ENCODE data around the gene SLC1A5.
"Not testable (repeated sequence)": the region's sequence is repeated elsewhere in the genome, so short reads cannot be mapped to it uniquely, and the experiment has no call there.

Gene SLC1A5

DNA sequence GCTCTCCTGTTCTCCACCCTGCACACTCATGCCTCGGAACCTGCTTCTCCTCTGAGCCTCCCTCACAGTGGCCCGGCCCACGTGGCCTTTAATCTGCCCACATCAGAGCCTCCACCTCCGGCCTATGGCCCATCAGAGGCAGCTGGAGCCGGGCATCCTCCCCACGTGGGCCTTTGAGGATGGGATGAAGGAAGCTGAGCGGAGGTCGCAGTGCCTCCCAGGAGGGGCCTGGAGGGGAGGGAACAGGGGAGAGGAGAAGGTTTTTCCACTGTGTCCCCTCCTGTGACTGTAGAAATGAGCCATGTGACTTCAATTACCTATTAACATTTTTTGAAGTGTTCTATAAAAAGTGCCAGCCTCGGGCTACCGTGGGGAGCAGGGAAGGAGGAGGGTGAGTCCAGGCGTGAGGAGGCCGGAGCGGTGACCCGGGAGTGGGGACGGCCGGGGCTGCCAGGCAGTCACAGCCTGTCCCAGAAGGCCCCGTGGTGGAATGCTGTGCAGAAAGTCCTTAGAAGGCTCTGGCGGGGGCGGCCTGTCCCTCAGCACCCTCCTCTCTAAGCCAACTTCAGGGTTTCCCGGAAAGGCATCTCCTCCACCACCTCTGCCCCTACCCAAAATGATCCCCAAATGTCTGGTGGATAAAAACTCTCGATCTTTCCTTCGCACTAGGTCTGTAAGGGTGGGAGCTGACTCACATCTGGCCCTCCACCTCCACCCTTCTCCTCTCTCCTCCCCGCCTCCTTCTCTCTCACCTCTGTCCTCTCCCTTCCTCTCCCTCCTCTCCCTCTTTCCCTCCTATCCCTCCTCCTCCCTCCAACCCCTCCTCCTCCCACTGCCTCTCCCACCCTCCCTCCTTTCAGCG is 24.8 kb upstream of the SLC1A5 start:
- Mint-ChIP-seq H3K4me1 (no peaks in the 10 kb centered on the region), H3K36me3 (no peaks in the 10 kb centered on the region), H3K27ac (no peak overlapping the region), H3K4me3 (no peak overlapping the region), H3K27me3 (no peaks in the 10 kb centered on the region), H3K9me3 (no peaks in the 10 kb centered on the region)

DNA sequence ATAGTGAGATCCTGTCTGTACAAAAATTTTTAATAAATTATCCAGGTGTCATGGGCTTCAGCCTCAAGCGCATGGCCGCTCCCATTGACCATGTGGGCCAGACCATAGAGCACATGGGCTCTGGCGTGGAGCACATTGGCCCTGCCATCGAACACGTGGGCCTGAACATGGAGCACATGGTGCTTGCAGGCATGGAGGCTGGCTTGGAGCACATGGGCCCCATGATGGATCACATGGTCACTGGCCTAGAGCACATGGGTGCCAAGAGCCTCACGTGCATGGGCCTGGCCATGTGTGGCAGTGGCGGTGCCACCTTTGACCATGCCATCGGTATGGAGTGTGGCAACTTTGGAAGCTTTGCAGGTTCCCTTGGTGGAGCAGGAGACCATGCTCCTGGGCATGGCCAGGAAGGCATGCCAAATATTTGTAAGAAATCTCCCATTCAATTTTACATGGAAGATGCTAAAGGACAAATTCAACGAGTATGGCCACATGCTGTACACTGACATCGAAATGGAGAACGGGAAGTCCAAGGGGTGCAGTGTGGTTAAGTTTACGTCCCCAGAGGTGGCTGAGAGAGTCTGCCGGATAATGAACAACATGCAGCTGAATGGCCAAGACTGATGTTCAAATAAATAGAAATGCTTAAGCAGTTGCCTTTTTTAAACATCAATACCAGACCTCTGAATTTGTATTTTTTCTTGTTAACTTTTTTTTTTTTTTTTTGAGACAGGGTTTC is 21.3 kb upstream of the SLC1A5 start:
- H3K27me3 Mint-ChIP-seq, result no peaks in the 10 kb centered on the region
- H3K27ac Mint-ChIP-seq, result no peak overlapping the region
- H3K4me1 Mint-ChIP-seq, result no peaks in the 10 kb centered on the region
- no peak overlapping the region for H3K4me3 Mint-ChIP-seq
- H3K9me3 Mint-ChIP-seq, result no peaks in the 10 kb centered on the region
- no peaks in the 10 kb centered on the region for H3K36me3 Mint-ChIP-seq

DNA sequence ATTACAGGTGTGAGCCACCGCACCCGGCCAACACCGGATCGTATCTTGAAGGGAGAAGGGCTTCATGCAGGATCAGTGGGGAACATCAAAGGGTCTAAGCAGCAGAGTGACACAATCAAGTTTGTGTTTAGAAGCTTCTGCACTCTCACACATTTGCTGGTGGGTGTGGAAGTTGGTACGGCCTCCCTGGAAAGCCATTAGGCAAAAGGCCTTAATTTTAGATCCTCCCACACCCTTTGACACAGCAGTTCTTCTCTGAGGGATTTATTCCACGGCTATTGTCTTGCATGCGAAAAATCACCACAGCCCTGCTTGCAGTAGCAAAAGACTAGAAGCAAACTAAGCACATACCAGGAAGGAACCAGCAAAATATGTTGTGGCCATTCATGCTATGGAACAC is 18.3 kb upstream of the SLC1A5 start:
- H3K27me3 Mint-ChIP-seq, result no peaks in the 10 kb centered on the region
- H3K9me3 Mint-ChIP-seq, result no peaks in the 10 kb centered on the region

GRCh38 chr19:46804432-46804831 is 16.0 kb upstream of the SLC1A5 start:
- not testable (repeated sequence) for H3K4me1 Mint-ChIP-seq, H3K9me3 Mint-ChIP-seq

More for the DNA sequence above, 18.3 kb upstream of the SLC1A5 start:
- no peak overlapping the region for H3K4me3 Mint-ChIP-seq
- no peaks in the 10 kb centered on the region for H3K36me3 Mint-ChIP-seq
- H3K27ac Mint-ChIP-seq, result no peak overlapping the region
- no peaks in the 10 kb centered on the region for H3K4me1 Mint-ChIP-seq

GRCh38 chr19:46803555-46803954 is 15.2 kb upstream of the SLC1A5 start:
- Mint-ChIP-seq H3K36me3 (no peaks in the 10 kb centered on the region), H3K27me3 (no peaks in the 10 kb centered on the region), H3K4me3 (no peak overlapping the region), H3K27ac (no peak overlapping the region), H3K9me3 (no peaks in the 10 kb centered on the region), H3K4me1 (no peaks in the 10 kb centered on the region)

More at GRCh38 chr19:46804432-46804831, 16.0 kb upstream of the SLC1A5 start:
- not testable (repeated sequence) for H3K27ac Mint-ChIP-seq, H3K36me3 Mint-ChIP-seq, H3K4me3 Mint-ChIP-seq, H3K27me3 Mint-ChIP-seq

- H3K27ac Mint-ChIP-seq, result no peak overlapping the region
- H3K4me1 Mint-ChIP-seq, result no peaks in the 10 kb centered on the region
- H3K9me3 Mint-ChIP-seq, result no peaks in the 10 kb centered on the region
- H3K36me3 Mint-ChIP-seq, result no peaks in the 10 kb centered on the region
- H3K4me3 Mint-ChIP-seq, result no peak overlapping the region
- H3K27me3 Mint-ChIP-seq, result no peaks in the 10 kb centered on the region
These were observed 13.8 kb upstream of the SLC1A5 start for GRCh38 chr19:46802152-46802551.

- Mint-ChIP-seq H3K27me3 (no peaks in the 10 kb centered on the region), H3K36me3 (no peaks in the 10 kb centered on the region), H3K4me1 (no peaks in the 10 kb centered on the region)
These were observed 10.3 kb upstream of the SLC1A5 start for GRCh38 chr19:46798713-46799112.

DNA sequence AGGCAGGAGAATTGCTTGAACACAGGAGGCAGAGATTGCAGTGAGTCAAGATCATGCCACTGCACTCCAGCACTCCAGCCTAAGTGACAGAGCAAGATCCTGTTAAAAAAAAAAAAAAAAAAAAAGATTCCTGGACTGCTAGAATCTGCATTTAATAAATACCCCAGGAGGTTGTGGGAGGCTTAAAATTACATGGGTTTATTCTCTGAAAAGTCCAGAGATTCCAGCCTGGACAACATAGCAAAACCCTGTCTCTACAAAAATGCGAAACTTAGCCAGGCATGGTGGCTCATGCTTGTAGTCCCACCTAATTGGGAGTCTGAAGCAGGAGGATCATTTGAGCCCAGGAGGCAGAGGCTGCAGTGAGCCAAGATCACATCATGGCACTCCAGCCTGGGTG is 9.5 kb upstream of the SLC1A5 start:
- Mint-ChIP-seq H3K27ac (no peak overlapping the region), H3K9me3 (no peaks in the 10 kb centered on the region), H3K36me3 (no peaks in the 10 kb centered on the region), H3K4me1 (no peaks in the 10 kb centered on the region), H3K4me3 (no peak overlapping the region), H3K27me3 (no peaks in the 10 kb centered on the region)

More at GRCh38 chr19:46798713-46799112, 10.3 kb upstream of the SLC1A5 start:
- Mint-ChIP-seq H3K27ac (no peak overlapping the region), H3K4me3 (no peak overlapping the region), H3K9me3 (no peaks in the 10 kb centered on the region)

DNA sequence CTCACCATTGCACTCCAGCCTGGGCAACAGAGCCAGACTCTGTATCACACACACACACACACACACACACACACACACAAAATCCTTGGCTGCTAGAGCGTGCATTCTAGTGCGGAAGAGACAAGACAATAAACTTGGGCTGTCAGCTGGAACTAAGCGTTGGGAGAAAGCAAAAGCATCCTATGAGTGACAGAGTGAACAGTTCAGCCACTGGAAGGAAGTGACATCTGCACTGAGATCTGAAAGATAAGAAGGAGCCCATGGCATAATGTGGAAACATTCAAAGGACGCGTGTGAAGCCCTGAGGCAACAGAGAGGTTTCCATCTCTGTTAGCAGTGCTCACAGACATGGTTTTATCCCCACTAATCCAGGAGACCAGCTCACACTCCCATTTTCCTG is 3.5 kb upstream of the SLC1A5 start:
- Mint-ChIP-seq H3K4me3 (no peak overlapping the region), H3K27me3 (no peaks in the 10 kb centered on the region), H3K27ac (peak overlapping the region; percentile 2), H3K4me1 (peaks cover 21% of the 10 kb centered on the region), H3K36me3 (no peaks in the 10 kb centered on the region), H3K9me3 (no peaks in the 10 kb centered on the region)

DNA sequence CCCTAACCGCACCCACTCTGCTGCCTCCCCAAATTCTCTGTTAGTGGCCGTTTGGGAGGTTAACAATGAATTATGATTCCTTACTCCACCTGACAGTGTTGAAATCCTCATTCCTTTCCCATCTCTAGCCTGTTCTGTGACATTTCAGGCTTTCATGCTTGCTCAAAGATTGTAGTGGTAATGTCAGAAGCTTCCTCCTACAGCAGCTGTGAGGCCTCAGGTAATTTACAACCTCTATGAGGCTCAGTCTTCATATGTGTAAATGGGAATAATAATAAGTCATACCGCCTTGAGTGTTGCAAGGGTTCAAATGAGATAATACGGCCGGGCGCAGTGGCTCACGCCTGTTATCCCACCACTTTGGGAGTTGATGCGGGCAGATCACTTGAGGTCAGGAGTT is 977 bp upstream of the SLC1A5 start:
- H3K9me3 Mint-ChIP-seq, result no peaks in the 10 kb centered on the region
- no peak overlapping the region for H3K27ac Mint-ChIP-seq
- H3K4me3 Mint-ChIP-seq, result no peak overlapping the region
- H3K27me3 Mint-ChIP-seq, result no peaks in the 10 kb centered on the region
- H3K4me1 Mint-ChIP-seq, result peaks cover 35% of the 10 kb centered on the region
- H3K36me3 Mint-ChIP-seq, result peaks cover 15% of the 10 kb centered on the region

DNA sequence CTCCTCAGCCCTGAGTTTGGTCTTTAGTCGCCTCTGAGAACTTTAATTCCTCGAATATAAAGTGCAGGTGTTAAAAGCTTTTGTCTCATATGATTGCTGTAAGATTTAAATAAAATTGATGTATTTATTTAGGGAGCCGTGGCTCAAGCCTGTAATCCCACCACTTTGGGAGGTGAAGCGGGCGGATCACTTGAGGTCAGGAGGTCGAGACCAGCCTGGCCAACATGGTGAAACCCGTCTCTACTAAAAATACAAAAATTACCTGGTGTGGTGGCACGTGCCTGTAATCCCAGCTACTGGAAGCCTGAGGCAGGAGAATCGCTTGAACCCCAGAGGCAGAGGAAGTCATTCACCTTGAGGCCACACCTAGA is 559 bp upstream of the SLC1A5 start:
- Mint-ChIP-seq H3K4me1 (peaks cover 39% of the 10 kb centered on the region), H3K27ac (no peak overlapping the region), H3K4me3 (peak overlapping the region; percentile 98), H3K36me3 (peaks cover 19% of the 10 kb centered on the region), H3K27me3 (no peaks in the 10 kb centered on the region), H3K9me3 (no peaks in the 10 kb centered on the region)

DNA sequence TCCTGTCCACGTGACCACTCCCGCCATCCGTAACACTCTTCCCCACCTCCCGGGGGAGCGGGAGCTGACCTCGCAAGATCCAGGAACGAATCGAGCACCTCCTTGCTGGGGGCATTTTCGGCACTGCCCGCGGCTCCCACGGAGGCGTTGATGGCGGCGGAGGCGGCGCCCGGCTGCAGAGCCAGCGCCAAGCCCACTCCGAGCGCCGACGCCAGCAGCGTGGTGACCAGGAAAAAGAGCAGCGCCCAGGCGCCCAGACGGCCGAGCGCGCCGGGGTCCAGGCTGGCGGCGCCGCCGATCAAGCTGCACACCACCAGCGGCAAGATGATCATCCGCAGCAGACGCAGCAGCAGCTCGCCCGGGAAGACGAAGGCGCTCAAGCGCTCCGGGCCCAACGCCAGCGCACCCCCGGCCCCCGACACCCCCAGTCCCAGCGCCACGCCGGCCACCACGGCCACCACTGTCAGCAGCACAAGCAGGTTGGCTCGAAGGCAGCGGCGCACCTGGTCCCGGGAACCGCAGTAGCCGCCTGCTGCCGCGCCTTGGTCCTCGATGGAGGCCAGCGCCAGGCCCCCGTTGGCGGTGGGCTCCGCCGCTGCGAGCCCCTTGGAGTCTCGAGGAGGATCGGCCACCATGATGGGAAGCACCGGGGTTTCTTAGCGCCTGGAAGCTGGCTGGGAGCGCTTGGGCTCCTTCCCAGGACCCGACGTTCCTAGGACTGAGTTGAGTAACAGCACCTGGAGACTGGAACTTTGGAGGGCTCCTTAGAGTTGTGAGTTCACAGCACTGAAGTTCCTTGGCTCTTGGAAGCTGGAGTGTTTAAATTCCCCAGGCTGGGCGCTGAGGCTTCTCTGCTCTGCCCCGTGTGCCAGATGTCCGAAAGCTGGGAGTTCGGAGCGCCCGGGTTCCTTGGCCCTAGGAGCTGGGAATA is 798 bp downstream of the SLC1A5 start:
- Mint-ChIP-seq H3K27me3 (no peaks in the 10 kb centered on the region), H3K9me3 (no peaks in the 10 kb centered on the region), H3K4me1 (peaks cover 50% of the 10 kb centered on the region), H3K36me3 (peaks cover 29% of the 10 kb centered on the region), H3K27ac (peak overlapping the region; percentile 98), H3K4me3 (peak overlapping the region; percentile 98)

DNA sequence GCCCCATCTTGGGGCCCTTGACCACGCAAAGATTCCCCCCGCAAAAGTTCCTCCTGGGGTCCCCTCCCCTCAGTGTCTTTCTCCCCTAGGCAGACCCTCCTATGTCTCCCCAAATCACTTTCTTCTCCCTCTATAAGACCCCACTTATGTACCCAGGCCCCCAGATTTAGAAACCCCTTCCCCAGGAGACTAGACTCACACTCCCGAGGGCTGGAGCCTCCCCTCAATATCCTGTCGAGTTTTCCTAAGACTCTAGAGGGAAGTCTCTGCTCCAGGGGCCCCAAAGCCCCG is 1.4 kb downstream of the SLC1A5 start:
- no peaks in the 10 kb centered on the region for H3K27me3 Mint-ChIP-seq
- H3K27ac Mint-ChIP-seq, result peak overlapping the region; percentile 98
- H3K9me3 Mint-ChIP-seq, result no peaks in the 10 kb centered on the region
- H3K4me3 Mint-ChIP-seq, result peak overlapping the region; percentile 98
- peaks cover 47% of the 10 kb centered on the region for H3K4me1 Mint-ChIP-seq
- H3K36me3 Mint-ChIP-seq, result peaks cover 30% of the 10 kb centered on the region

DNA sequence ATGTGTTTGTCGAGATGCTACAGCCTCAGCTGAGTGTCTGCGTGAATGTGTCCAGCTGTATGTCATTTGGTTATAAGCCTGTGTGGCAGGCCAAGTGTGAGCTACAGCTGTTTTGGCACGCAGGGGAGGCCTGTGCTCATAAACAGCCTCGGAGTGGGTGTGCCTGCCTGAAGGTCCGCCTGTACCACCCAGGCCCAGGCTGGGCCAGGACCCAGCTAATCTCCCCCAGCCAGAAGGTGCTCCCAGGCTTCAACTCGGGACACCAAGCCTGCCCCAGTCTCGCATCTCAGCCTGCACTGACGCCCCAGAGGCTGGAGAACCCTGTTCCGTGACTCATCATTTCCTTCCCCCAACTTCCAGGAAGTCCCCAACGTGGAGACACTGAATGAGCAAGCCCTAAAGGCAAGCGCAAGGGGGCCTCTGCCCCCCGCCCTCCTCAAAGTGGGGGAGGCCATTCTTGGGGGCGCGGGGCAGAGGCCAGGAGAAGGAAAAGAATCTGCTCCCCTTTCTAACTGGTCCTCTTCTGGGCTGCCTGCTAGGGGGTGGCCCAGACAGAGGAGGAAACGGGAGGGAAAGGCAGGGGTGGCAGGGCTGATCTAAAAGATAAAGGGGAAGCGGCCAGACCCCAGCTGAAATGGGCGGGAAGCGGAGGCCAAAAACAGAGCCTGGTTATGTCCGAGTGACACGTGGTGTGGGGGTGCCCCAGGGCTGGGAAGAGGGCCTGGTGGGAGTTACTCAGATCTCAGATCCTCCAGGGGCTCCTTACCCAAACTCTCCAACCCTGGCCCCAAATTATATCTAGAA is 2.0 kb downstream of the SLC1A5 start:
- Mint-ChIP-seq H3K36me3 (peaks cover 32% of the 10 kb centered on the region), H3K27me3 (no peaks in the 10 kb centered on the region), H3K27ac (peak overlapping the region; percentile 98), H3K4me3 (peak overlapping the region; percentile 98), H3K4me1 (peaks cover 42% of the 10 kb centered on the region), H3K9me3 (no peaks in the 10 kb centered on the region)

- Mint-ChIP-seq H3K4me1 (peaks cover 41% of the 10 kb centered on the region), H3K4me3 (peak overlapping the region; percentile 98), H3K9me3 (no peaks in the 10 kb centered on the region), H3K36me3 (peaks cover 32% of the 10 kb centered on the region), H3K27me3 (no peaks in the 10 kb centered on the region), H3K27ac (peak overlapping the region; percentile 98)
These were observed 2.5 kb downstream of the SLC1A5 start for GRCh38 chr19:46785980-46786235.

All from activated naive CD4-positive, alpha-beta T cell treated with anti-CD3 and anti-CD28 coated beads, Interleukin-2, amount 50 U/mL, for 24 hours (primary cell).